Ramos (cell line): ENCODE data around the gene CDC20B.

ENCODE experiments used
- in situ Hi-C: fragments of 300-500 bp; cut with MboI; formaldehyde crosslinking; loops from one replicate; pipeline ENCODE4 v1.14.3; 2022; ENCODE audit warnings: low sequenced_read_pairs; ENCODE audit not compliant: unreplicated experiment

The CDC20B gene

DNA sequence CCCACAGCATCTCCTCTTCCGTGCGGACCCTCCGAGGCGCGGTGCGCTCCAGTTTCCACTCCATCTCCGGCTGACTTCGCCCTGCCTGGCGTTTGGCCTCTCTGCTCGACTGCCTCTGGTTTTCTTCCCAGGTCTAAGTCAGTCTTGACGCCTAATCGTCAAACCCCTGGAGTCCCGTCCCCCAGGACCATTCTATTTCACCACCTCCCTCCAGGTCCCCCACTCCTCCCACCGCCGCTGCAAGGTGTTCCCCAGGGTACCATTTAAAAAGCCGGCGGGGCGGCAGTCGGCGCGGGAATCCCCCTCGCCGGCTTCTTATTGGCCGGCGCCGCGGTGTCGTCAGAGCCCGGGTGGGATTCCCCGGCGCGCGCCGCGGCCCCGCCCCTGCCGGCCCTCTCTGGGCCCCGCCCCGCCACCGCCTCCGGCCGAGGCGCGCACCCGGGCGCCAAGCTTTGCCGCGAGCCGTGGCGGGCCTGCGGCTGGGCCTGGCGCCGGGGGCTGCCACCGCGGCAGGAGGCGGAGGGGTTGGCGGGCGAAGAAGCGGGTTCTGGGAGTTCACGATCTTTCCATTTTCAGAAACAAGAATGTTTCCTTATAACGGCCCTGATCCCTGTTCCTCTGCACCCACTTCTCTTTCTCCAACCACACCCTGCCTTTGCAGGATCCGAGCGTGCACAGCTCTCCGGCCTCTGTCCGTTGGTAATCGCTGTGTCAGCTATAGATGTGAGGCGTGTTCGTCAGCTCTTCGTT is at the start of gene CDC20B:
CDC20B (minus strand) TSS at position 241 of the 750 bp plus-strand sequence; CDS start at position 64, 177 bp downstream.
- in situ Hi-C loops, result loop anchor here (25.0 kb wide), 1 partner anchor 514 kb away; no protein-coding TSS in a partner anchor

- in situ Hi-C loops, result no loop called here
Measured at GRCh38 chr5:55222092-55222984, 49.4 kb upstream of the CDC20B start.

DNA sequence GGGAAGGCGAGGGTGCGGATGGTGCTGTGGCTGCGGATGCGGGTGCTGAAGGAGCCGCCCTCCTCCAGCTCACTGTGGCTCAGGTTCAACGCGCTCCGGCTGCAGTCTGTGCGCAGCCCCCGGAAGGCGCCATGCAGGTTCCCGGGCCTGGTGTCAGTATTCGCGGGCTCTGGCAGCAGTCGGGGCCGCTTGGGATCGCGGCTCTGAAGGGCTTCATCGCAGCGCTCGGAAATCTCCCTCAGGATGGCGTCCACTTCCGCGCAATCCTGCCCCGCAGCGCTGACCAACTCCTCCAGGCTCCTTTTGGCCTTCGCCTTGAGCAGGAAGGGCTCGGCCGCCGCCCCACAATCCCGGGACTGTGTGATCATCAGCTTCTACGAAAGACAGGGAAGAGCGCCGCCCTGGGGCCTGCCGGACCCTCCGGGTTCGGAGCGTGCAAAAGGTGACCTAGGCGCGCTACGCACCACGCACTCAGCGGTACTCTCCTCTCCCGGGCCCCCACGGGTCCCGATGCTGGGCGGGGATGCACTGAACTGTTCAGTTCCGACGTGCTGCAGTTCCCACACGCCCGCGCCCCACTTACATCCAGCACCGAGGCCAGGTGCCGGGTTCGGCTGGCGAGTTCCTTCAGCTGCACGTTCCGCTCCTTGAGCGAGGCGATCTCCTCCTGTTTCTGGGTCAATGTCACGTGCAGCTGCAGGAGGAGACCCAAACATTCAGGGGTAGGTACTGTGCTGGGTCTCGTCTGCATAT is 47.6 kb upstream of the CDC20B start:
- in situ Hi-C loops, result no loop called here

DNA sequence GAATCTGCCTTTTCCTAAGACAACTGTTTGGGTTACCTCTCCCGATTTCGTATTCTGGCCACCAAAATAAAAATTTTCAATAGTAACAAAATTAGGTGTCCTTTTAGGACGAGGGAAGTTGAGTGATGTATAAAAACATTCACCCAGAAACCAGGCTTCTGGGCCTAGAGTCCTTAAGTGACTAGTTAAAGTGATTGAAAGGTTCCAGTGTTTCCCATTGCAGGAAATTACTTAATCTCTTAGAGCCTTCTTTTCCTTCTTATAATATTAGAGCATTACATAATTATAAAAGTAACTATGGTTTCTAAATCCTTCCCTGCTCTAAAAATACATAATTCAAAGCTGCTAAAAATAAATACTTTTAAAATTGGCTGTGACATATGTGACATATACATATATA is 46.8 kb upstream of the CDC20B start:
- in situ Hi-C loops, result no loop called here

DNA sequence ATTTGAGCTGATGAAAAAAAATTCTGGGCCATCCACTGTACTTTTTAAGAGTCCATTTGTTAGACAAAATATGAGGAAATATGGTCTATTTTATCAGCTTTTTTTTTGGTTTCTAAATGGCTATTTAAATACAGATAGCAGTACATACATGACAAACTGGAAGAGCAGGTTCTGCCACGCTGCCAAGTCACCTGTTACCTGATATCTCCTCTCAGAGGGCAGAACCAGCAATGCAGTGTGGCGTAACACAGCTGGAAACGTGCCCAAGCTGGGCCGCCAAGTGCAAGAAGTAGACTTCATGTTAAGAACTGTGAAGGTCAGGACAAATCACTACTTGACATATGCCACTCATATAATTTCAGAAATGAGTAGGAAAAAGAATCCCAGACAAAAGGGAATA is 46.0 kb upstream of the CDC20B start:
- in situ Hi-C loops, result no loop called here

DNA sequence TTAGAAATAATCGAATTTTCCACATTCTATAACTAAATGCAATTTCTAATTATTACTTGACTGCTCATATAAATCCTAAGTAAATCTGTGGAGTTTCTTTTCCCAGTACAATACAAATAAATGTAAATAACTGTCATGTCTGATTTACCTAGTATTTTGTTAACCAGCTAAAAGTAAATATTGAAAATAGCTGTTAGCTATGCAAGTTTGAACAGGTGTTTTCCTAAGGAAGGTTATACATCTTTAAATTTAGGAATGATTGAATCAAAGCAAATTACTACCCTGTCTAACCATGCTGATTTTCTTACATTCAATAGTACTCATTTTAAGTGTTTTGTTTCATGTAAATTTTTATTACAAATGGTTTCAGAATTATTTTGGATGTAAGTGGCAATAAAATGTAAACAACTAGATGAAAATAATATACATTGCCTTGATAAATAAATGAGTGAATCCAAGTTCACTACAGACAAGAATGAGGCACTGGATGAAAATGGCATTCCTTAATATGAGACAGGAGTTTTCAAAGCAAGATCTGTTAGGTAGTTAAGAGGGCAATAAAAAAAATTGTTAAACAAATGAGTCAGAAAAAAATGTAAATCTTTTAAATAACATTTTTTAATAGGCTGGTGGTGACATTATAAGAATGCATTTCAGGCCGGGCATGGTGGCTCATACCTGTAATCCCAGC is 38.4 kb upstream of the CDC20B start:
- in situ Hi-C loops, result no loop called here

GRCh38 chr5:55205001-55205400 is 32.0 kb upstream of the CDC20B start:
- in situ Hi-C loops, result no loop called here

DNA sequence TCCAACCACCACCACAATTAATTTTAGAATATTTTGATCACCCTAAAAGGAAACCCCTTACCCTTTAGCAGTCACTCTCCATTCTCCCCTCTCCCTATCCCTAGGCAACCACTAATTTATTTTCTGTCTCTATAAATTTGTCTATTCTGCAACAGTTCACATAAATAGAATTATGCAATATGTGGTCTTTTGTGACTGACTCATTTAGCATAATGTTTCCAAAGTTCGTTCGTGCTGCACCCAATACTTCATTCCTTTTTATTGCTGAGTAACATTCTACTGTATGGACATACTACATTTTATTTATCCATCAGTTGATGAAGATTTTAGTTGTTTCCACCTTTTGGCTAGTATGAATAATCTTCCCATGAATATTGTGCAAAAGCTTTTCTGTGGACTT is 18.2 kb upstream of the CDC20B start:
- in situ Hi-C loops, result loop anchor here (25.0 kb wide), 1 partner anchor 1021 kb away; no protein-coding TSS in a partner anchor

GRCh38 chr5:55188656-55189540 is 15.9 kb upstream of the CDC20B start:
- in situ Hi-C loops, result loop anchor here (25.0 kb wide), 1 partner anchor 1023 kb away; no protein-coding TSS in a partner anchor

DNA sequence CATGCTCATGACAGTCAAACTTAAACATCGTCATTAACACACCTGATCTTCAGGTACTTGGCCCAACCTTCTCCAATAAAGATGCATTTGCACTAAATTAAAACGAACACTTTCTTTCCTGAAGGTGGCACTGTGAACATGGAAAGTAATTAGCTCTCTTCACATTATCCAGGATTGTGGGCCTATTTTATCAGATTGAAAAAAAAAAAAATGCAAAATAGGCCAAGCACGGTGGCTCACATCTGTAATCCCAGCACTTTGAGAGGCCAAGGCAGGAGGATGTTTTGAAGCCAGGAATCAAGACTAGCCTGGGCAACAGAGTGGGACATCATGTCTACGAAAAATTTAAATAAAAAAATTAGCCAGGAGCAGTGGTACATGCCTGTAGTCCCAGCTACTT is 14.4 kb upstream of the CDC20B start:
- in situ Hi-C loops, result loop anchor here (25.0 kb wide), 1 partner anchor 1025 kb away; no protein-coding TSS in a partner anchor

DNA sequence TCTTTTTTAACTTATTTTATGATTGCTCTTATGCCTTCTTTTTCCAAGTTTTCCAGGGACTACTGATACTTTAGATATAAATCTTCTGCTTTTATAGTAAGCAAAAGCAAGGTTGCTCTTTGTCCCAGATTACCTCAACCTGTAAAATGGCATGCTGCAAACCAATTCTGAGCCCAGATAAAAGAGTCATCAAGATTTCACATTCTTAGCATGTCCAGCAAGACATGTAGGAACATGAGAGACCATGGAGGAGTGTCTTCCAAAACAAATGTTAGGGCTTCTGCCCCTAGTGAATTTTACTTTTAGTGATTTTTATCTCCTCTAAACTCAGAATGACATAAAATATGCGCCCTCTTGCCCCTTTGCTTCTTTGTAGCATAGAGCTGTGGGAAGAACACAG is 7.0 kb upstream of the CDC20B start:
- in situ Hi-C loops, result loop anchor here (25.0 kb wide), 1 partner anchor 1032 kb away; no protein-coding TSS in a partner anchor

DNA sequence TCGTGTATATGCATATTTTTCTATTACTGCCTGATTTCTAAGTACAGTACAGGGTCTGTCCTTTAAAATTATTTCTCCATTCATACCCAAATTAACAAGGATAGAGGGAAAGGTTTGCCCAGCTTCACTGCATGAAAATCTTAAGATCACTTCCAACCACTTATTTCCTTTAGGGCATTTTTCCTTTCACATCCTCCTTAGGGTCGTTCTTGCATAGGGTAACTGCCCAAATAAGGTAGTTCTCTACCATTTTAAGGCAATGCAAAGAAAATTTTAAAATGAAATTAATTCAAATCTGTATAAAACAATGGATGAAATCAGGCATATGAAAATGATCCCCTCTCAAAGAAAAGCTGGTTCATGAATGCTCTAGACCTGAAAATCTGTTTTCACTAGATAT is 4.1 kb upstream of the CDC20B start:
- in situ Hi-C loops, result loop anchor here (25.0 kb wide), 1 partner anchor 1035 kb away; no protein-coding TSS in a partner anchor

DNA sequence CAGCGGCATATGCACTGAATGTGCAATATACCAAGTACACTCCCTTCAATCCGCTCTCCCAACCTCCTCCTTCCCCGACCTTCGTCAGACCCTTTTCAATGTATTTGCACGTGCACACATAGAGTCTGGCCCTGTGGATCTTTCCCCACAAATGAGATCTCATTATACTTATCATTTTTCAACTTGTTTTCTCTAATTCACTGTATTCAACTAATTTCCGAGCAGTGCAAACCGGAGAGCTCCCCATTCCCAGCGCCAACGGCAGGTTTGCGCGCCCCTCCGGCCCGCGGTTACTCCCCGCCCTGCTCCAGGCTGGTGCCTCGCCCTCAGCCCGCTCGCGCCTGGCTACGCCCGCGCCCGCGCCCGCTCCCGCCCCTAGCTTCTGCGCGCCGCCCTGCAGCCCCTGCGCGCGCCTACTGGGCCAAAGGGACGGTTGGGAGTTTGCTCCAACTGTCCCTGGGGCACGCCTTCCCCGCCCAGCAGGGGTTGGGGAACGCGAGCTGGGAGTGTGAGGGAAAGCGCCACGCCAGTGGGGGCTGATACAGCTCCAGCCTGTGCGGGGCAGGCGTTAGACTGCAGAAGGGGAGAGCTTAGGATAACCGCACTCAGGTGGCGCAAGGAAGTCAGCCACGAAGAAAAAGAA is 3.3 kb upstream of the CDC20B start:
- in situ Hi-C loops, result loop anchor here (25.0 kb wide), 1 partner anchor 1036 kb away; no protein-coding TSS in a partner anchor

DNA sequence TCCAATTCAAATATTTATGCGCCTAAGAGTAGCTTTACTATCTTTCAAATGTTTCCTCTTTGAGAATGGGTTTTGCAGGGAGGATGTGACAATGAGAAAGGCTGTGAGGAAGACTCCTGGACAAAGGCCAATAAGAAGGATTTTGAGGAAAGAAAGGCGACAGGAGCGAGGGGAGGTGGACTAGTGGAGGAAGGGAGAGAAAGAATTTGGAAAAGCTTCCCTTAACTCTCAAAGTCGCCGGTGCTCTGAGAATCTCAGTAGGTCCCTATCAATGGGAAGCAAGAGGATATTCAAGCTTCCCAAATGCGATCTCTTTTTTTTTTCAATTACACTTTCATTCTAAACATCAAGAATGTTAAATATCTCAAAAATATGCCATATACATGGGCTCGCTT is 2.8 kb upstream of the CDC20B start:
- in situ Hi-C loops, result loop anchor here (25.0 kb wide), 1 partner anchor 1037 kb away; no protein-coding TSS in a partner anchor

DNA sequence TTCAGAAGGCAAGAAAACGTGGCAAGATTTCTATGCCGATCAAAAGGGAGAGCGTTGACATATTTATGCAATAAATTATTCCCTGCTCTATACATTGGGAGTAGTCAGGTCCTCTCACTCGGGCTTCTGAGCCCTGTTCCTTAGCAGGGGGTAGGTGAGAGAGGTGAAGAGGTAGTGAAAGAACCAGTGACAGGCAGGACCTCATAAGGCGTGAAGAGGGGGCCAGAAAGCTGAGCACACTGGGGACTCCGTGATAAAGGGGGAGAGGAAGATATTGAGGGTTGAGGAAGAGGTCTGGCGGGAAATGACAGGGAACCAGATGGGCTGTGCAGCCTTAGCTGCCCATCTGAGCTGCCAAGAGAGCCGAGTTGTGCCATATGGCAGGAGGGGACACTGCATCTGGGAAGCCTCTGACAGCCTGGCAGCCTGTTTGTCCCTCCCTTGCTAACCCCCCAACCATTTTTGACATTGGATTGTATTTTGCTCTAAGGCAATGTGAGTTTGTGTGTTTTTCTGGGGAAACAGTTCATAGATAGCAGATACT is 782 bp upstream of the CDC20B start:
- in situ Hi-C loops, result loop anchor here (25.0 kb wide), 1 partner anchor 514 kb away; no protein-coding TSS in a partner anchor

DNA sequence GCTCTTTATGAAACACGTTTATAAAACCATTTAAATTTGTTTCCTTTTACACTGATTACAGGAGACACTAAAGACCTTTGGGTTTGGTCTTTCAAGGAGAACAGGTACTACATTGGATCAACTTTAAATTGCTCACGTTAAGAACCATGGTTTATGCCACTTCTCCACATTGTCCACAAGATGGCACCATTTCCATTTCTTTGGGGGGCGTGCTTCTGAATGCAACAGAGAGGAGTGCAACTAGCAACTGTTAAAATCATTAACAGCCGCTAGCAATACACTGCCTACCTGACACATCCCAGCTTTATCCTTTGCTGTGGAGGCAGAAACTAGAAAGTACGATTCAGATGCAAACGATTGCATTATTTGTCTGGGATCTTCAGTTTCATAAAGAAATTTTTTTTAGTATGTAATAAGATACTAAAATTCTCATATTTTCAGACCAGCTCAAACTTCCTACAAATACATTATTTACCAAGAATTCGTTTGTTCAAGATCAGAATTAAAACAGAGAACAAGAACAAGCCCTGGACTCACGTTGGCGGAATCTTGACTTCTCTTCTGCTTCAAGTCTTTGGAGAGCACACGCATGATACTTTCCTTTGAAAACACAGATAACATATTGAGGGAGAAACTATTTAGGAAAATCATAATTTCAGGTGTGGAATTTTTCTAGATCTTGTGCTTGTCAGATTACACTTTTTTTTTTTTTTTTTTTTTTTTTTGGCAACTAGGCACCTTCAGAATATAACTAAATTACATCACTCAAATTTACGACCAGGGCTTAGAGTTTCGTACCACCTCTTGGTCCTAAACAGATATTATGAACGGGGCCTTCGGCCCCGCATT is 702 bp downstream of the CDC20B start:
- in situ Hi-C loops, result loop anchor here (25.0 kb wide), 1 partner anchor 515 kb away; no protein-coding TSS in a partner anchor

- in situ Hi-C loops, result loop anchor here (25.0 kb wide), 1 partner anchor 516 kb away; no protein-coding TSS in a partner anchor
Measured at GRCh38 chr5:55171471-55171870, 1.5 kb downstream of the CDC20B start.
